Spinal cord (tissue), 10 donors: Measurements from ENCODE around the gene REV1. TPM values are rescaled to one million over a fixed set of nuclear protein-coding genes. Genes with fewer than 3 reads are reported as not detected.

Source experiments
- DNase-seq, 6 donors: peaks; one replicate each; pipeline versions ENCODE4 v3.0.0 to v3.0.0-alpha.2; 2013 to 2015; ENCODE audit warnings: low spot score in 6 of 6, low read depth in 4 of 6
- H3K27ac ChIP-seq: one replicate; pipeline ENCODE4 v1.5.1; 2013; ENCODE audit warnings: low read depth, low read length, control low read depth
- H3K27me3 ChIP-seq: one replicate; pipeline ENCODE4 v1.6.1; 2013; ENCODE audit warnings: low read length; ENCODE audit not compliant: control insufficient read depth, insufficient read depth
- H3K36me3 ChIP-seq: one replicate; pipeline ENCODE4 v1.6.1; 2013; ENCODE audit warnings: low read length; ENCODE audit not compliant: control insufficient read depth, insufficient read depth
- H3K4me1 ChIP-seq: one replicate; pipeline ENCODE4 v1.6.1; 2013; ENCODE audit warnings: low read length; ENCODE audit not compliant: control insufficient read depth, insufficient read depth
- H3K4me3 ChIP-seq: one replicate; pipeline ENCODE4 v1.5.1; 2013; ENCODE audit warnings: low read depth, low read length, control low read depth
- H3K9me3 ChIP-seq: one replicate; pipeline ENCODE4 v1.6.1; 2013; ENCODE audit warnings: low read length; ENCODE audit not compliant: control insufficient read depth, insufficient read depth
- WGBS: methylation state at CpG from one replicate; pipeline ENCODE4 v1.1.5; 2013; ENCODE audit warnings: missing lambda C conversion rate; ENCODE audit not compliant: insufficient coverage; 5-methylcytosine and 5-hydroxymethylcytosine counted together
- polyA plus RNA-seq, 2 donors: library from polyadenylated mRNA; unstranded; fragments of 120-200 nt; gene quantifications; one replicate each; pipeline ENCODE4 v1.2.1, GENCODE V29; 2013; ENCODE audit not compliant: insufficient read length in 2 of 2
- total RNA-seq, 2 donors: library from RNA; depleted of rRNA in 1 of 2; stranded (reverse); fragments of 120-200 nt in 1 of 2; fragments of >200 nt in 1 of 2; gene quantifications; one replicate each; pipeline versions ENCODE4 v1.2.3 to v1.2.4, GENCODE V29; 2013 to 2014
- donor health status: healthy.

REV1 gene
- total and polyA plus RNA-seq, 4 donors = 40.4 to 109 (median 54.8) TPM

GRCh38 chr2:99399063-99399462, 90.8 kb downstream of the REV1 start:
- no peak for DNase-seq
- H3K4me3 ChIP-seq = no peak overlapping the region
- H3K27me3 ChIP-seq = no peaks in the 10 kb centered on the region
- no peak overlapping the region for H3K27ac ChIP-seq
- no peaks in the 10 kb centered on the region for H3K9me3 ChIP-seq
- no peaks in the 10 kb centered on the region for H3K4me1 ChIP-seq
- WGBS = 71% methylated on average over 5 of the region's 5 CpGs
- H3K36me3 ChIP-seq = peaks cover 46% of the 10 kb centered on the region

- Histone ChIP-seq H3K27me3 (no peaks in the 10 kb centered on the region), H3K27ac (no peak overlapping the region), H3K4me3 (no peak overlapping the region), H3K4me1 (no peaks in the 10 kb centered on the region), H3K9me3 (no peaks in the 10 kb centered on the region), H3K36me3 (peaks cover 41% of the 10 kb centered on the region)
- WGBS = 80% methylated on average over 1 of the region's 5 CpGs
- no peak for DNase-seq
These were observed 91.5 kb downstream of the REV1 start for GRCh38 chr2:99398303-99398702.

GRCh38 chr2:99397266-99397920, 92.4 kb downstream of the REV1 start:
- H3K36me3 ChIP-seq = peaks cover 37% of the 10 kb centered on the region
- H3K27me3 ChIP-seq = no peaks in the 10 kb centered on the region
- 25% methylated on average over 1 of the region's 3 CpGs for WGBS
- H3K4me1 ChIP-seq = no peaks in the 10 kb centered on the region
- H3K4me3 ChIP-seq = no peak overlapping the region
- peak in 1 of 6 donors; percentile 8 for DNase-seq
- no peak overlapping the region for H3K27ac ChIP-seq
- H3K9me3 ChIP-seq = no peaks in the 10 kb centered on the region

GRCh38 chr2:99395589-99396130, 94.2 kb downstream of the REV1 start:
- no peaks in the 10 kb centered on the region for H3K4me1 ChIP-seq
- no peaks in the 10 kb centered on the region for H3K27me3 ChIP-seq
- H3K27ac ChIP-seq = no peak overlapping the region
- peaks cover 29% of the 10 kb centered on the region for H3K36me3 ChIP-seq
- no peak overlapping the region for H3K4me3 ChIP-seq
- H3K9me3 ChIP-seq = no peaks in the 10 kb centered on the region
- WGBS = 76% methylated on average over 2 of the region's 3 CpGs
- no peak for DNase-seq

- H3K27ac ChIP-seq = no peak overlapping the region
- H3K9me3 ChIP-seq = no peaks in the 10 kb centered on the region
- WGBS = no CpG with 5 or more reads among the region's 3 CpGs
- no peaks in the 10 kb centered on the region for H3K4me1 ChIP-seq
- no peak for DNase-seq
- no peaks in the 10 kb centered on the region for H3K27me3 ChIP-seq
- H3K4me3 ChIP-seq = no peak overlapping the region
- H3K36me3 ChIP-seq = peaks cover 11% of the 10 kb centered on the region
These were observed 99.9 kb downstream of the REV1 start for GRCh38 chr2:99389946-99390345.

GRCh38 chr2:99389371-99389770, 100.4 kb downstream of the REV1 start:
- H3K27me3 ChIP-seq = no peaks in the 10 kb centered on the region
- H3K27ac ChIP-seq = no peak overlapping the region
- no peaks in the 10 kb centered on the region for H3K4me1 ChIP-seq
- H3K9me3 ChIP-seq = no peaks in the 10 kb centered on the region
- H3K4me3 ChIP-seq = no peak overlapping the region
- DNase-seq = no peak
- peaks cover 9% of the 10 kb centered on the region for H3K36me3 ChIP-seq
- no CpG with 5 or more reads among the region's 2 CpGs for WGBS

- no peaks in the 10 kb centered on the region for H3K27me3 ChIP-seq
- DNase-seq = no peak
- H3K4me1 ChIP-seq = no peaks in the 10 kb centered on the region
- H3K4me3 ChIP-seq = no peak overlapping the region
- no peak overlapping the region for H3K27ac ChIP-seq
- WGBS = no CpG with 5 or more reads among the region's 2 CpGs
- peaks cover 12% of the 10 kb centered on the region for H3K36me3 ChIP-seq
- no peaks in the 10 kb centered on the region for H3K9me3 ChIP-seq
These were observed 100.9 kb downstream of the REV1 start for GRCh38 chr2:99388892-99389291.

DNA sequence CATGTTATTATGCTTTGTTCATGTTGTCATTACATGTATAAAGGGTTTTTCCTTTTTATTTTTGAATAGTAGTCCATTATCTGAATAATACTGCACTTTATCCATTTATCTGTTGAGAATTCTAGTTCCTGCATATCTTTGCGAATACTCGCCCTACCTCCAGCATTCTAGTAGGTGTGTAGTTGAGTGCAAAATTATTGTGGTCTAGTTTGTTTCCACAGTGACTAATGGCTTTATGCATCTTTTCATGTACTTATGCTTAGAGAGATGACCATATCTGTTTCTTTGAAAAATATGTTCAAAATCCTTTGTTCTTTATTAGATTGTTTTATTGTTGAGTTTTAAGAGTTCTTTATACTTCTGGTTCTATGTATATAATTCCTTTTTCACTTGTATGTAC, 103.8 kb downstream of the REV1 start:
- DNase-seq = no peak
- no peaks in the 10 kb centered on the region for H3K4me1 ChIP-seq
- H3K36me3 ChIP-seq = peaks cover 14% of the 10 kb centered on the region
- no peaks in the 10 kb centered on the region for H3K27me3 ChIP-seq
- no peaks in the 10 kb centered on the region for H3K9me3 ChIP-seq
- no CpG with 5 or more reads among the region's 2 CpGs for WGBS
- no peak overlapping the region for H3K27ac ChIP-seq
- H3K4me3 ChIP-seq = no peak overlapping the region

GRCh38 chr2:99382143-99382542, 107.7 kb downstream of the REV1 start:
- H3K4me1 ChIP-seq = no peaks in the 10 kb centered on the region
- H3K9me3 ChIP-seq = no peaks in the 10 kb centered on the region
- no peak overlapping the region for H3K27ac ChIP-seq
- WGBS = no CpG with 5 or more reads among the region's 2 CpGs
- no peak for DNase-seq
- H3K27me3 ChIP-seq = no peaks in the 10 kb centered on the region
- no peak overlapping the region for H3K4me3 ChIP-seq
- peaks cover 19% of the 10 kb centered on the region for H3K36me3 ChIP-seq

DNA sequence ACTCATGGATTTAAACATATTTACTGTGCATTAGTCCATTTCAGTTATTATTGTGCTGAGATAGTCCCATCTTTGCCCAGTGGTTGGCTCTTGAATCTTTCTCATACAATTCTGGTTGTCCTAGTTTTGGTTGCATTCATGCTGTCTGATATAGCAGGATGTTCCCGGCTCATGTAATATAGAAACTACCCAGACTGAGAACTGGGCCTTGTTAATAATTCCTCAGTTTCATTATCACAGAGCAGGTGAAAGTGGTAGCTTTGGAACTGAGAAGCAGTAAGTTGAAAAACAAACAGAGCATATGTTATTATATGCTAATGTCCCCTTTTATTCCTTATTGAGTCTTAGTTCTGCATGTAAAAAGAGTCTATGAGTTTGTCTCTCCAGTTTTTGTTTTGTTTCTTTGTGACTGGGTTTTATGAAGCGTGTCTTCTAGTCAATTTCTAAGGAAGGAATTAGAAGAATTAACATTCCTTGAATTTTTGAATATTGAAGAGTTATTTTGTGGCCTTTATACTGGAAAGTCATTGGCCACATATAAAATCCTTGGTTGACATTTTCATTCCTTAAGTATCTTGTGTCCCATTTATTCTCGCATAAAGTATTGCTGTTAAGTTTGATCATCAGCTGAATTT, 109.3 kb downstream of the REV1 start:
- H3K27ac ChIP-seq = no peak overlapping the region
- no peak for DNase-seq
- H3K4me1 ChIP-seq = no peaks in the 10 kb centered on the region
- no peaks in the 10 kb centered on the region for H3K27me3 ChIP-seq
- H3K4me3 ChIP-seq = no peak overlapping the region
- peaks cover 14% of the 10 kb centered on the region for H3K36me3 ChIP-seq
- 86% methylated on average over 1 of the region's 3 CpGs for WGBS
- no peaks in the 10 kb centered on the region for H3K9me3 ChIP-seq
